ENCODE measurements around the gene RHBDD1.
"Not testable (repeated sequence)": the region's sequence is repeated elsewhere in the genome, so short reads cannot be mapped to it uniquely, and the experiment has no call there.

RHBDD1 gene

GRCh38 chr2:226839161-226839560, 3.3 kb downstream of the RHBDD1 start:
- POLR2A ChIA-PET = no interaction called here
- CTCF ChIA-PET = interaction anchor here (1.0 to 1.6 kb wide), 6 partner anchors 8 to 400 kb away, joined by 3 to 5 read pairs (median 4); no protein-coding TSS in a partner anchor

DNA sequence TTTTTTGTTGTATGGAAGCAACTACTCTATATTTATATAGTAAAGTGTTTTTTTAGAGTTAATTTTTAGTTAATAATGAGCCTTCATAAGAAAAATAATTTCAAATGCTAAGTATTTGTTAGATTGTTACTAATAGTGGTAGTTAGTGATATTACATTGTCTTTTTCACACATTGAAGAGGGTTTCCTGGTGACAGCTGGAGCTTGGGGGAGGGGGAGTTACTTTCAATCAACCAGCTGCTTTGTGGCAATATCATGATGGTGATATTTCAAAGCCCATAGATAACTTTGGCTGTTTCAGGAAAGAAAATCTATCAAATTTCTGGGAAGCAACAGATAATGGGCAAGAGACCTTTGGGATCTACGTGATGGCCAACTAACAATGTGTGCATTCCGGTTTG, 4.1 kb downstream of the RHBDD1 start:
- ChIA-PET CTCF (interaction anchor here (0.7 to 1.4 kb wide), 7 partner anchors 10 to 399 kb away, joined by 3 to 4 read pairs (median 3); no protein-coding TSS in a partner anchor), POLR2A (no interaction called here)
- TF ChIP-seq, protein P1, sequence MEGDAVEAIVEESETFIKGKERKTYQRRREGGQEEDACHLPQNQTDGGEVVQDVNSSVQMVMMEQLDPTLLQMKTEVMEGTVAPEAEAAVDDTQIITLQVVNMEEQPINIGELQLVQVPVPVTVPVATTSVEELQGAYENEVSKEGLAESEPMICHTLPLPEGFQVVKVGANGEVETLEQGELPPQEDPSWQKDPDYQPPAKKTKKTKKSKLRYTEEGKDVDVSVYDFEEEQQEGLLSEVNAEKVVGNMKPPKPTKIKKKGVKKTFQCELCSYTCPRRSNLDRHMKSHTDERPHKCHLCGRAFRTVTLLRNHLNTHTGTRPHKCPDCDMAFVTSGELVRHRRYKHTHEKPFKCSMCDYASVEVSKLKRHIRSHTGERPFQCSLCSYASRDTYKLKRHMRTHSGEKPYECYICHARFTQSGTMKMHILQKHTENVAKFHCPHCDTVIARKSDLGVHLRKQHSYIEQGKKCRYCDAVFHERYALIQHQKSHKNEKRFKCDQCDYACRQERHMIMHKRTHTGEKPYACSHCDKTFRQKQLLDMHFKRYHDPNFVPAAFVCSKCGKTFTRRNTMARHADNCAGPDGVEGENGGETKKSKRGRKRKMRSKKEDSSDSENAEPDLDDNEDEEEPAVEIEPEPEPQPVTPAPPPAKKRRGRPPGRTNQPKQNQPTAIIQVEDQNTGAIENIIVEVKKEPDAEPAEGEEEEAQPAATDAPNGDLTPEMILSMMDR (IDR thresholded peaks at IDR 0.05; ENCODE audit: control extremely low read depth, extremely low read depth, low read depth, missing control alignments) = no peak
- no peak for DNase-seq (ENCODE audit: extremely low spot score)

More at GRCh38 chr2:226839161-226839560, 3.3 kb downstream of the RHBDD1 start:
- DNase-seq (ENCODE audit: extremely low spot score) = no peak
- TF ChIP-seq, protein P1 (IDR thresholded peaks at IDR 0.05; ENCODE audit: control extremely low read depth, extremely low read depth, low read depth, missing control alignments) = no peak

DNA sequence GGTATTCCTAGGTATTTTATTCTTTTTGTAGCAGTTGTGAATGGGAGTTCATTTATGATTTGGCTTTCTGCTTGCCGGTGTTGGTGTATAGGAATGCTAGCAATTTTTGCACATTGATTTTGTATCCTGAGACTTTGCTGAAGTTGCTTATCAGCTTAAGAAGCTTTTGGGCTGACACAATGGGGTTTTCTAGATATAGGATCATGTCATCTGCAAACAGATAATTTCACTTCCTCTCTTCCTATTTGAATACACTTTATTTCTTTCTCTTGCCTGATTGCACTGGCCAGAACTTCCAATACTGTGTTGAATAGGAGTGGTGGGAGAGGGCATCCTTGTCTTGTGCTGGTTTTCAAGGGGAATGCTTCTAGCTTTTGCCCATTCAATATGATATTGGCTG, 7.1 kb downstream of the RHBDD1 start:
- CTCF ChIA-PET = interaction anchor here (1.3 to 1.6 kb wide), 2 partner anchors 9 to 18 kb away, joined by 3 to 6 read pairs; no protein-coding TSS in a partner anchor

GRCh38 chr2:226845386-226846116, 9.7 kb downstream of the RHBDD1 start:
- TF ChIP-seq, protein P1 (IDR thresholded peaks at IDR 0.05; ENCODE audit: control extremely low read depth, extremely low read depth, low read depth, missing control alignments) = no peak
- ChIA-PET CTCF (interaction anchor here (1.1 to 2.8 kb wide), 3 partner anchors 11 to 17 kb away, joined by 3 to 8 read pairs (median 4); no protein-coding TSS in a partner anchor), POLR2A (no interaction called here)
- no peak for DNase-seq (ENCODE audit: extremely low spot score)

More for the DNA sequence above, 7.1 kb downstream of the RHBDD1 start:
- DNase-seq (ENCODE audit: extremely low spot score); POLR2A ChIA-PET: not testable (repeated sequence)

DNA sequence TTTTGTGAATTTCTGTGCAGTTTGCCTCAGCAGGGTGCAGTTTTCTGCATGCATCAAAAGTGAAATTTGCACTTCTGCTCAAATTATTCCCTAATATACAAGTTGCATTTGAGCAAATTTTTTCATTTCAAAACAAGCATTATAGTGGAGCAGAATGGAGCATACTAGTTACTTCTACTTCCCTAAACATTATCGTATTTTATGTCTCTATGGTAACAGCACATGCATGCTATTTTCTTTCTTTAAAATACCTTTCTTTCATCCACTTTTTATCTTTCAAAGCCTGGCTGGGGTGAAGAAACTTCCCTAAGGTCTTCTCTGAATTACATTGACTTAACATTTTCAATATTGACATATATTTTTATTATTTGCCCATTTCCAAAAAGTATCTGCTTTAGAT, 11.2 kb downstream of the RHBDD1 start:
- CTCF ChIA-PET = interaction anchor here (1.4 to 2.8 kb wide), 4 partner anchors 8 to 18 kb away, joined by 5 to 8 read pairs (median 6); no protein-coding TSS in a partner anchor
- TF ChIP-seq, protein P1 (IDR thresholded peaks at IDR 0.05; ENCODE audit: control extremely low read depth, extremely low read depth, low read depth, missing control alignments) = no peak
- POLR2A ChIA-PET = no interaction called here
- DNase-seq (ENCODE audit: extremely low spot score) = no peak

DNA sequence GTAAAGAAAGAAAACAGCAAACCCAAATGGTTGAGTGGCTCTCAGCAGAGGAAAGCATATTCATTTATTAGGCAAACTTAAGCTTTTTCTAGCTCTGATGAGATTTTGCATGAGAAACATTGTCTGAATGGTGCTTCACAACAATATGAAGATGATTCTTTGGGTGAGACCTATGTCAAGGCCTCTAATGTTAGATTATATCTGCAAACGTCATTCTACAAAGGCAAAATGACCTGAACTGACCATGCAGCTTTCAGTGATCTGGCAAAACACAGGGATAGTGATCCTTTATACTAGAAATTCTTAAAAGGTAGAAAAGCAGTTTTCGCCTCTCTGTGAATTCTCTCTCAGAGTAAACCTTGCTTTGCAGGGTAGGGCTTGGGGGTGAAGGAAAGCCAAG, 11.7 kb downstream of the RHBDD1 start:
- DNase-seq (ENCODE audit: extremely low spot score) = no peak
- ChIA-PET POLR2A (no interaction called here), CTCF (interaction anchor here (1.1 to 2.8 kb wide), 5 partner anchors 9 to 135 kb away, joined by 3 to 8 read pairs (median 5); no protein-coding TSS in a partner anchor)
- TF ChIP-seq, protein P1 (IDR thresholded peaks at IDR 0.05; ENCODE audit: control extremely low read depth, extremely low read depth, low read depth, missing control alignments) = no peak

GRCh38 chr2:226849349-226849748, 13.5 kb downstream of the RHBDD1 start:
- DNase-seq (ENCODE audit: extremely low spot score) = no peak
- TF ChIP-seq, protein P1 (IDR thresholded peaks at IDR 0.05; ENCODE audit: control extremely low read depth, extremely low read depth, low read depth, missing control alignments) = no peak
- ChIA-PET CTCF (interaction anchor here (1.4 to 1.7 kb wide), 2 partner anchors 12 to 22 kb away, joined by 5 to 9 read pairs; no protein-coding TSS in a partner anchor), POLR2A (no interaction called here)

Data from GM10248 (cell line).